K562 (cell line): ENCODE results near the gene AKR1A1. TPM values are rescaled to one million over a fixed set of nuclear protein-coding genes. Genes with fewer than 3 reads are reported as not detected.

Source experiments
- ATAC-seq: fragments of 200-7000 bp; cut with Tn5 transposase; 3 replicates; pipeline ENCODE4 v1.9.1; 2020; ENCODE audit warnings: moderate library complexity
- BruUV-seq: library from RNA; stranded (reverse); fragments of 400-500 nt; replicated peaks from 2 replicates; lab custom pipeline; 2021; lab: Mats Ljungman, UMichigan
- CTCF ChIA-PET: fragments of 300-600 bp; formaldehyde crosslinking; extraction: SDS; loops from one replicate; lab custom pipeline; 2021; ENCODE audit warnings: low intra/inter-chr PET ratio; lab: Yijun Ruan, JAX
- POLR2A ChIA-PET: fragments of 300-600, 350-650 bp; sonication (Branson Sonifier 250); formaldehyde crosslinking; extraction: SDS; loops from one replicate; lab custom pipeline; 2021; ENCODE audit warnings: antibody characterized with exemption, inconsistent platforms; lab: Yijun Ruan, JAX
- DNase-seq, 4 experiments: peaks; one replicate each; pipeline versions ENCODE4 v3.0.0 to v3.0.0-alpha.2; 2011 to 2018; ENCODE audit warnings: low spot score in 3 of 4, mixed read lengths in 3 of 4; ENCODE audit errors: extremely low read depth in 1 of 4
- FAIRE-seq: peaks from 2 replicates; lab custom pipeline; 2011; peaks lifted over from hg19 to GRCh38; lab: Jason Lieb, UNC
- H2AFZ ChIP-seq: 2 replicates; pipeline ENCODE4 v1.6.0; 2011; ENCODE audit warnings: low read depth, low read length, control low read depth, inconsistent platforms
- H3K27ac ChIP-seq: fragments of 200-600 bp; 3 replicates; pipeline ENCODE4 v1.8.0; 2011; ENCODE audit warnings: low read depth, mild to moderate bottlenecking, control low read depth, inconsistent platforms, low read length, moderate library complexity, mixed read lengths; ENCODE audit errors: extremely low read depth
- H3K27me3 ChIP-seq, 2 experiments: fragments of 300-600 bp in 1 of 2; 2 replicates in 1 of 2; 3 replicates in 1 of 2; pipeline versions ENCODE4 v1.6.0 to v1.8.0; 2011; ENCODE audit warnings: inconsistent platforms in 2 of 2, low read length in 2 of 2, mild to moderate bottlenecking in 1 of 2, mixed read lengths in 1 of 2, moderate library complexity in 1 of 2; ENCODE audit not compliant: control insufficient read depth in 2 of 2, insufficient read depth in 2 of 2
- H3K36me3 ChIP-seq: fragments of 300-600 bp; 3 replicates; pipeline ENCODE4 v1.8.0; 2011; ENCODE audit warnings: mild to moderate bottlenecking, low read length, inconsistent platforms; ENCODE audit not compliant: control insufficient read depth, insufficient read depth
- H3K4me1 ChIP-seq, 2 experiments: fragments of 200-600 bp in 1 of 2; replicated peaks in 1 of 2; 2 replicates in 1 of 2; 3 replicates in 1 of 2; pipeline versions ENCODE4 v1.5.1 to v1.8.0; 2011; ENCODE audit warnings: inconsistent platforms in 2 of 2, low read length in 2 of 2, mild to moderate bottlenecking in 1 of 2, mixed read lengths in 1 of 2, moderate library complexity in 1 of 2; ENCODE audit not compliant: control insufficient read depth in 2 of 2, insufficient read depth in 2 of 2
- H3K4me2 ChIP-seq: 2 replicates; pipeline ENCODE4 v1.6.1; 2011; ENCODE audit warnings: low read length, control low read depth, inconsistent platforms, mixed read lengths; ENCODE audit not compliant: insufficient read depth
- H3K4me3 ChIP-seq: fragments of 200-600 bp; sonication (generic), shearing (Covaris generic); 2 replicates; pipeline ENCODE4 v1.5.1; 2016; ENCODE audit warnings: control low read depth, inconsistent platforms
- H3K79me2 ChIP-seq: fragments of 200-600 bp; 3 replicates; pipeline ENCODE4 v1.8.0; 2011; ENCODE audit warnings: low read length, inconsistent platforms; ENCODE audit not compliant: control insufficient read depth, insufficient read depth
- H3K9ac ChIP-seq, 2 experiments: 2 replicates each; pipeline versions ENCODE4 v1.6.0 to v1.6.1; 2011; ENCODE audit warnings: low read depth in 2 of 2, low read length in 2 of 2, control low read depth in 1 of 2, inconsistent platforms in 1 of 2, mild to moderate bottlenecking in 1 of 2, mixed read lengths in 1 of 2; ENCODE audit not compliant: insufficient read depth in 1 of 2
- H3K9me1 ChIP-seq: one replicate; pipeline ENCODE4 v1.6.0; 2011; ENCODE audit warnings: inconsistent platforms, mild to moderate bottlenecking, low read length, moderate library complexity; ENCODE audit not compliant: control insufficient read depth, insufficient read depth
- H3K9me3 ChIP-seq: replicated peaks from 2 replicates; pipeline ENCODE4 v1.5.1; 2011; ENCODE audit warnings: low read depth, low read length, inconsistent platforms; ENCODE audit not compliant: control insufficient read depth, insufficient read depth
- H4K20me1 ChIP-seq: replicated peaks from 2 replicates; pipeline ENCODE4 v1.6.1; 2011; ENCODE audit warnings: low read length, inconsistent platforms, mixed read lengths; ENCODE audit not compliant: control insufficient read depth, insufficient read depth
- POLR3A ChIP-seq: IDR thresholded peaks from 2 replicates; pipeline ENCODE4 v1.6.1; 2011; ENCODE audit warnings: borderline replicate concordance, mild to moderate bottlenecking, moderate library complexity; ENCODE audit not compliant: insufficient read length, insufficient read depth; ENCODE audit errors: extremely low read depth
- ZBTB5 ChIP-seq: fragments of 450-650 bp; IDR thresholded peaks from 2 replicates; pipeline ENCODE4 v1.6.1; 2017; ENCODE audit warnings: antibody characterized with exemption
- ZNF224 ChIP-seq: sonication (generic); formaldehyde crosslinking; IDR thresholded peaks from 2 replicates; pipeline ENCODE4 v1.8.0; 2022; ENCODE audit warnings: mild to moderate bottlenecking, missing genetic modification reagents
- ZNF253 ChIP-seq: fragments of 250-450 bp; sonication (Bioruptor Pico); conservative IDR thresholded peaks from 2 replicates; pipeline ENCODE4 v1.6.1; 2021; ENCODE audit warnings: mild to moderate bottlenecking
- WGBS: fragments of 100-300 bp; shearing (Covaris generic); methylation state at CpG from one replicate; pipeline ENCODE4 v1.1.6; 2016; ENCODE audit warnings: low coverage, mixed read lengths; ENCODE audit not compliant: insufficient coverage; ENCODE audit errors: missing lambda C conversion rate; 5-methylcytosine and 5-hydroxymethylcytosine counted together
- in situ Hi-C: fragments of 300-500 bp; cut with MboI; formaldehyde crosslinking; loops from 4 replicates; pipeline ENCODE4 v1.15.0; 2018; ENCODE audit warnings: inconsistent platforms, mixed read lengths
- intact Hi-C: fragments of 100-400 bp; cut with micrococcal nuclease; formaldehyde crosslinking; loops from 2 replicates; pipeline ENCODE4 v1.14.2; 2022
- polyA plus RNA-seq, 8 experiments: library from polyadenylated mRNA; depleted of rRNA in 4 of 8; stranded (reverse) in 5 of 8; unstranded in 3 of 8; fragments of >200 nt; fragmentation: Nextera tagmentation in 2 of 8; fragmentation: Illumina TruSeq in 1 of 8; extraction: Ambion mirVana in 2 of 8; extraction: Trizol in 1 of 8; gene quantifications; 2 replicates each; pipeline versions ENCODE4 v1.2.1 to v1.2.3, GENCODE V29; 2011 to 2014; ENCODE audit warnings: inconsistent platforms in 1 of 8, missing spikeins in 1 of 8
- total RNA-seq, 7 experiments: library from RNA; depleted of rRNA in 6 of 7; stranded (reverse); fragments of >200 nt in 6 of 7; fragmentation: Illumina TruSeq in 2 of 7; extraction: Trizol in 2 of 7; gene quantifications; 2 replicates each; pipeline versions ENCODE4 v1.2.1 to v1.2.3, GENCODE V29; 2011 to 2021; ENCODE audit warnings: low replicate concordance in 1 of 7

The AKR1A1 gene
- total and polyA plus RNA-seq, 9 of the 15 experiments (the other 6 are each of a cell fraction or from before 2014, with no cell fraction given): 68.6 to 211 (median 132) TPM

- FAIRE-seq: no peak
- Histone ChIP-seq H3K4me1 (peaks cover 13 to 18% of the 10 kb centered on the region in 2 experiments), H3K27me3 (no peaks in the 10 kb centered on the region), H3K4me2 (no peak overlapping the region), H3K9me3 (no peaks in the 10 kb centered on the region), H2AFZ (no peak overlapping the region), H3K27ac (no peak overlapping the region), H3K9me1 (no peaks in the 10 kb centered on the region), H4K20me1 (0 out of 2 replicates have a peak, but pooled peaks cover under 1% of the 10 kb centered on the region), H3K4me3 (no peak overlapping the region), H3K79me2 (peaks cover 9% of the 10 kb centered on the region), H3K9ac (no peak overlapping the region), H3K36me3 (no peaks in the 10 kb centered on the region)
- no peak for ATAC-seq
- BruUV-seq: no TSS peak
- no peak for DNase-seq
- intact Hi-C loops (no loop called here), in situ Hi-C loops (no loop called here)
- WGBS: no CpG with 5 or more reads among the region's 1 CpG
- TF ChIP-seq ZNF224 (no peak), ZBTB5 (no peak), POLR3A (no peak), ZNF253 (CRISPR knock-in tag) (no peak)
- POLR2A ChIA-PET: interaction anchor here (0.8 kb wide), 1 partner anchor 10 kb away, joined by 5 read pairs; no protein-coding TSS in a partner anchor
- CTCF ChIA-PET: no interaction called here
Measured at GRCh38 chr1:45526135-45526644, 24.4 kb upstream of the AKR1A1 start.
